Right ventricle myocardium inferior (tissue), 1 donor: ENCODE data around the gene BSPRY. TPM values are rescaled to one million over a fixed set of nuclear protein-coding genes. Genes with fewer than 3 reads are reported as not detected.
A peak's percentile ranks its signal among the peaks of the same experiment; 100 is the strongest.

Experiments
- ATAC-seq: fragments of 200-7000 bp; cut with Tn5 transposase; one replicate; pipeline ENCODE4 v1.9.1; 2020; ENCODE audit warnings: mild to moderate bottlenecking, moderate library complexity
- DNase-seq: peaks from one replicate; pipeline ENCODE4 v3.0.0; 2021; ENCODE audit errors: missing footprints
- intact Hi-C: fragments of 100-400 bp; cut with DNase I; formaldehyde crosslinking; loops from one replicate; pipeline ENCODE4 v1.11.0; 2022
- total RNA-seq: library from RNA; stranded (reverse); fragmentation: NEBNext Ultra II Directional; extraction: Animal tissue kit (Norgen Biotek cat#: 25700); gene quantifications from one replicate; pipeline ENCODE4 v1.2.1, GENCODE V29; 2021
- donor health status: DM: no; HTN: yes; CAD: no; lungs with severe emphysema.

The BSPRY gene
- total RNA-seq, 1 donor from 2014 or later = 0.35 TPM

DNA sequence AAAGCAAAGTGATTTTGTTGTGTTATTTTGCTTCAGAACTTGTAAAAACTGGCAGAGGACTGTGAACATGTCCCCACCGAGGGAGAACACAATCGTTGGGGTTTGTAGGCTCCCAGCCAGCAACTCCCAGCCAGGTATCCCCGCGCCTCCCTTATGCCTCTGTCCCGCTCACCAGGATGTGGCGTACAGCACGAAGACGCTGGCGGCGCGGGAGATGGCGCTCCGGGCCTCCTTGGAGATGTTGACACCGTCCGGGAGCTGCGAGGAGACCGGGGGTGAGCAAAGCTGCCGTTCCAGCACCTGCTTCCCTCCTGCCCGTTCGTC, 60.5 kb downstream of the BSPRY start:
- intact Hi-C loops = loop anchor here (10.0 kb wide), 2 partner anchors 255 to 475 kb away; partner anchors contain the start of gene SLC31A2
- ATAC-seq (no peak), DNase-seq (no peak)

GRCh38 chr9:113410207-113410864, 61.0 kb downstream of the BSPRY start, which contains the start of the genes C9orf43 and POLE3:
Gene C9orf43, plus strand, starts transcription at chr9:113410747. Its CDS starts 2,747 bp downstream, at chr9:113413494.
Gene POLE3, minus strand, starts transcription at chr9:113410675. Its CDS starts 382 bp downstream, at chr9:113410293.
- intact Hi-C loops = loop anchor here (10.0 kb wide), 1 partner anchor 474 kb away; no protein-coding TSS in a partner anchor
- DNase-seq (peak; percentile 98), ATAC-seq (peak; percentile 99)

DNA sequence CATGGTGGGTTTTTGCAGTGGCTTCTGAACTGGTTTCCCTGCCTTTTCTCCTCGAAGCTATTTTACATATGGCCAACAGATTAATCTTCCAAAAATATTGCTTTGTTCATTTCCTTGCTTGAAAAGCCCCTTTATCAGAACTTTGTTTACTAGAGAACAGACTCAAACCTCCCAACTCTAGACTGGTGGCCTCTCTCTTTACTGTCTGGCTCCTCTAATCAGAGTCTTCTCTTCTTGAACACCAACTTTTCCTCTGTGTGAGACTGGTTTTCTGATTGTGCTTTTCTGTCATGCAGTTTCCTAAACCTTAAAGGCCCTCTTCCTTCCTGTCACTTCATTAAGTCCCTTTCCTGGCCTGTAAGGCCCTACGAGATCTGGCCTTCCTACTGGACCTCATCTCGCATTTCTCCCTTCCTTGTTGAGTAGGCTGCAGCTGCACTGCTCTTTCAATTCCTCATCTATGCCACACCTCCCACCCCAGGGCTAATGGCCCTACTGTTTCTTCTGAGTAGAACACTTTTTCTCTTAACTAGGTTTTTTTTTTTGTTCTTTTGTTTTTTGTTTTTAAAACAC, 66.9 kb downstream of the BSPRY start:
- ATAC-seq = peak; percentile 68
- intact Hi-C loops = loop anchor here (10.0 kb wide), 1 partner anchor 469 kb away; no protein-coding TSS in a partner anchor
- DNase-seq = no peak

DNA sequence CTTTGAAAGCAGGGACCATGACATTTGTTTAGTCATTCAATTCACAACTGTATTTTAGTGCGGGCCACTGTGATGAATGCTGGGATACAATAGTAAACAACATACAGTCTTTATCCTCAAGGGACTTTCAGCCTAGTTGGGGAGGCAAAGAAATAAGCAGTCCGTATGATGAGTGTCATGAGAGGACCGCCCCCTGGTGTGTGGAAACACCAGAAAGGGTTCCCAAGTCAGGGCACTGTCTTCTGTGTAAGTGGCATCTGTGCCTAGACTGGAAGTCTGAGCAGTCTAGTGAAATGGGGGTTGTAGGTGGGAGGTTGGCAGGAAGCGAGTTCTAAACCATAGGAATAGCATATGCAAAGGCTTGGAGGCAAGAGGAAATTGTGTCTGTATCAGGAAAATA, 68.0 kb downstream of the BSPRY start:
- no peak for DNase-seq
- intact Hi-C loops = loop anchor here (10.0 kb wide), 1 partner anchor 467 kb away; no protein-coding TSS in a partner anchor
- ATAC-seq = no peak

Other genes with a start within 250 kb of the BSPRY start
- 14.6 TPM for gene SLC31A2, start 198.5 kb upstream of the BSPRY start, total RNA-seq
- gene FKBP15, start 128.3 kb upstream of the BSPRY start, total RNA-seq = 19.4 TPM
- gene SLC31A1, start 128.0 kb upstream of the BSPRY start, total RNA-seq = 12.0 TPM
- 38.3 TPM for gene CDC26, start 74.0 kb upstream of the BSPRY start, total RNA-seq
- 11.0 TPM for gene PRPF4, start 73.9 kb upstream of the BSPRY start, total RNA-seq
- gene RNF183, start 46.2 kb upstream of the BSPRY start, total RNA-seq = not detected
- gene WDR31, start 9.3 kb upstream of the BSPRY start, total RNA-seq = 13.0 TPM
- 10.5 TPM for gene HDHD3, start 27.4 kb downstream of the BSPRY start, total RNA-seq
- 136 TPM for gene ALAD, start 51.7 kb downstream of the BSPRY start, total RNA-seq
- gene POLE3, start 61.1 kb downstream of the BSPRY start, total RNA-seq = 22.6 TPM
- gene C9orf43, start 61.2 kb downstream of the BSPRY start, total RNA-seq = 0.24 TPM
- 139 TPM for gene RGS3, start 114.2 kb downstream of the BSPRY start, total RNA-seq